ENCODE results near the gene MPHOSPH10. TPM values are rescaled to one million over a fixed set of nuclear protein-coding genes. Genes with fewer than 3 reads are reported as not detected.
A peak's percentile ranks its signal among the peaks of the same experiment; 100 is the strongest.

MPHOSPH10 gene
- total RNA-seq, 2 experiments from 2014 or later, result 18.7 to 42.7 TPM

DNA sequence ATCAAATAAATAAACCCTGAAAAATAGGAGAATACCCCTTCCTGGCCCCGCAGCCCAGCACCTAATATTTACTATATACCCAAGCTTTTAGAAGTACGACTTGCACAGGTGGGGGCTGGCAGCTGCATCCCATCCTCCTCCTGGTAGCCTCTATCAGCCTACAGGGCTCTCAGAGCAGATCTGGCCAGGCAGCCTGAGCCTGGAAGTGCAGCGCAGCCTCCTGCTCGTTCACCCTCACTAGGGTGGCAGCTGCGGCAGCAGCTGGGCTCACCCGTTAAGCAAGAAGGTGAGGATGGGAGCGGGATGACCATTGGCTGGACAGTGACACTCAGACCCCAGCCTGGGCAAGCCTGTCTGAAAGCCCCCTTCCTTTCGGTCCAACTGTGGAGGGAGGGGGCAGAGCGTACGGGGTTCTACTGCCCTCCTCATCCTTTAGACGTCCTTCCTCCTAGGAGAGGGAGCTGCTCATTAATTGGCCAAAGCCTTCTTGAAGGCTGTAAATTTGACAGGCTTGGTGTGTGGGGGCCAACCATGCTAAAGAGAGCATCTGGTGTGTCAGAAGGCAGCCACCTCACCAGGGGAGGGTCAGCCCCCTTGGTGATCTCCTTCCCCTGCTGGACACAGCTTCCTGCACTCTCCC, 23.3 kb downstream of the MPHOSPH10 start:
- Histone ChIP-seq H4K20me1 (ENCODE audit: insufficient read depth, low read length) (no peaks in the 10 kb centered on the region), H3K4me2 (ENCODE audit: low read length) (no peak overlapping the region), H3K9me2 (ENCODE audit: insufficient read depth, low read length) (no peaks in the 10 kb centered on the region), H3K4me3 (ENCODE audit: low read depth, low read length, poor library complexity, severe bottlenecking) (no peak overlapping the region), H3K36me3 (ENCODE audit: insufficient read depth, low read length) (peaks cover 23% of the 10 kb centered on the region), H2AFZ (ENCODE audit: low read length) (no peak overlapping the region), H3K27ac (ENCODE audit: low read depth, low read length, poor library complexity, severe bottlenecking) (no peak overlapping the region), H3K4me1 (ENCODE audit: insufficient read depth, low read length, poor library complexity, severe bottlenecking) (no peaks in the 10 kb centered on the region), H3K79me2 (ENCODE audit: insufficient read depth, low read depth, low read length) (no peaks in the 10 kb centered on the region), H3K9me3 (ENCODE audit: low read length) (no peaks in the 10 kb centered on the region)
- ChIA-PET POLR2A (no interaction called here), CTCF (ENCODE audit: unreplicated experiment) (interaction anchor here (1.2 kb wide), 1 partner anchor 84 kb away, joined by 4 read pairs; no protein-coding TSS in a partner anchor)
- DNase-seq (ENCODE audit: low spot score), result no peak
- no TSS peak for BruUV-seq (replicated peaks)
- TF ChIP-seq, protein P1, sequence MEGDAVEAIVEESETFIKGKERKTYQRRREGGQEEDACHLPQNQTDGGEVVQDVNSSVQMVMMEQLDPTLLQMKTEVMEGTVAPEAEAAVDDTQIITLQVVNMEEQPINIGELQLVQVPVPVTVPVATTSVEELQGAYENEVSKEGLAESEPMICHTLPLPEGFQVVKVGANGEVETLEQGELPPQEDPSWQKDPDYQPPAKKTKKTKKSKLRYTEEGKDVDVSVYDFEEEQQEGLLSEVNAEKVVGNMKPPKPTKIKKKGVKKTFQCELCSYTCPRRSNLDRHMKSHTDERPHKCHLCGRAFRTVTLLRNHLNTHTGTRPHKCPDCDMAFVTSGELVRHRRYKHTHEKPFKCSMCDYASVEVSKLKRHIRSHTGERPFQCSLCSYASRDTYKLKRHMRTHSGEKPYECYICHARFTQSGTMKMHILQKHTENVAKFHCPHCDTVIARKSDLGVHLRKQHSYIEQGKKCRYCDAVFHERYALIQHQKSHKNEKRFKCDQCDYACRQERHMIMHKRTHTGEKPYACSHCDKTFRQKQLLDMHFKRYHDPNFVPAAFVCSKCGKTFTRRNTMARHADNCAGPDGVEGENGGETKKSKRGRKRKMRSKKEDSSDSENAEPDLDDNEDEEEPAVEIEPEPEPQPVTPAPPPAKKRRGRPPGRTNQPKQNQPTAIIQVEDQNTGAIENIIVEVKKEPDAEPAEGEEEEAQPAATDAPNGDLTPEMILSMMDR (conservative IDR thresholded peaks at IDR 0.05; ENCODE audit: low read length), result no peak
- TF ChIP-seq EZH2phosphoT487 (IDR thresholded peaks at IDR 0.05; ENCODE audit: borderline replicate concordance, low read depth, low read length), result no peak
- intact Hi-C loops (cut with micrococcal nuclease; ENCODE audit: unreplicated experiment), result loop anchor here (2.0 kb wide), 1 partner anchor 137 kb away; no protein-coding TSS in a partner anchor

- no peak overlapping the region for H3K4me3 ChIP-seq (ENCODE audit: low read depth, low read length, poor library complexity, severe bottlenecking)
- BruUV-seq (replicated peaks), result no TSS peak
- H3K4me1 ChIP-seq (ENCODE audit: insufficient read depth, low read length, poor library complexity, severe bottlenecking), result no peaks in the 10 kb centered on the region
- no peak overlapping the region for H3K4me2 ChIP-seq (ENCODE audit: low read length)
- no peak overlapping the region for H3K27ac ChIP-seq (ENCODE audit: low read depth, low read length, poor library complexity, severe bottlenecking)
- no peaks in the 10 kb centered on the region for H3K9me2 ChIP-seq (ENCODE audit: insufficient read depth, low read length)
- DNase-seq (ENCODE audit: low spot score), result no peak
- ChIA-PET POLR2A (interaction anchor here (1.2 kb wide), 1 partner anchor 87 kb away, joined by 3 read pairs; no protein-coding TSS in a partner anchor), CTCF (ENCODE audit: unreplicated experiment) (interaction anchor here (1.1 to 1.7 kb wide), 3 partner anchors 84 to 147 kb away, joined by 3 to 7 read pairs (median 4); no protein-coding TSS in a partner anchor)
- intact Hi-C loops (cut with micrococcal nuclease; ENCODE audit: unreplicated experiment), result loop anchor here (2.0 kb wide), 1 partner anchor 137 kb away; no protein-coding TSS in a partner anchor
- no peak overlapping the region for H2AFZ ChIP-seq (ENCODE audit: low read length)
- TF ChIP-seq, protein P1 (conservative IDR thresholded peaks at IDR 0.05; ENCODE audit: low read length), result no peak
- TF ChIP-seq EZH2phosphoT487 (IDR thresholded peaks at IDR 0.05; ENCODE audit: borderline replicate concordance, low read depth, low read length), result no peak
- no peaks in the 10 kb centered on the region for H3K79me2 ChIP-seq (ENCODE audit: insufficient read depth, low read depth, low read length)
- H4K20me1 ChIP-seq (ENCODE audit: insufficient read depth, low read length), result no peaks in the 10 kb centered on the region
- H3K36me3 ChIP-seq (ENCODE audit: insufficient read depth, low read length), result peaks cover 17% of the 10 kb centered on the region
- no peaks in the 10 kb centered on the region for H3K9me3 ChIP-seq (ENCODE audit: low read length)
Observed at GRCh38 chr2:71154279-71154678, 23.8 kb downstream of the MPHOSPH10 start.

DNA sequence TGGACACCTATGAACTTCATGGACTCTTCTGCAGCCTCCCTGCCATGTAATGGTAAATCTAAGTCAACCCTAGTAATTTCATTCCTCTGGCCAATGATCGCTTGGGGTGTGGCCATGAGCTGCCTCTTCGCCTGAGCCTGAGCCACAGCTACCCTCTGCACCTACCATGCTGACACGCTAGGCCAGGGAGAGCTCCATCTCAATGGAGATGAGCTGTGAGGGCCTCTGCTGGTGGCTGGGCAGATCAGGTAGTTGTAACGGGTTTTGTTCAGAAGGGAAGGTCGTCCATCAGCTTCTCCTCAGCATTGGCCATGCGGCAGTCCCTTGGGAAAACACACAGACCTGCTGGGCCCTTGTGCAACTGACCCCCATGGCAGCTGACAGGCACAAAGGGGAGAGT, 24.4 kb downstream of the MPHOSPH10 start:
- H3K4me3 ChIP-seq (ENCODE audit: low read depth, low read length, poor library complexity, severe bottlenecking), result no peak overlapping the region
- intact Hi-C loops (cut with micrococcal nuclease; ENCODE audit: unreplicated experiment), result loop anchor here (2.0 to 5.0 kb wide), 3 partner anchors 123 to 143 kb away; no protein-coding TSS in a partner anchor
- H3K4me2 ChIP-seq (ENCODE audit: low read length), result no peak overlapping the region
- ChIA-PET POLR2A (interaction anchor here (1.2 to 1.3 kb wide), 2 partner anchors 11 to 87 kb away, joined by 3 to 4 read pairs; no protein-coding TSS in a partner anchor), CTCF (ENCODE audit: unreplicated experiment) (interaction anchor here (1.1 to 1.7 kb wide), 3 partner anchors 85 to 147 kb away, joined by 3 to 7 read pairs (median 4); no protein-coding TSS in a partner anchor)
- H4K20me1 ChIP-seq (ENCODE audit: insufficient read depth, low read length), result no peaks in the 10 kb centered on the region
- no peaks in the 10 kb centered on the region for H3K9me3 ChIP-seq (ENCODE audit: low read length)
- no peaks in the 10 kb centered on the region for H3K79me2 ChIP-seq (ENCODE audit: insufficient read depth, low read depth, low read length)
- no TSS peak for BruUV-seq (replicated peaks)
- peak; percentile 66 for DNase-seq (ENCODE audit: low spot score)
- H3K4me1 ChIP-seq (ENCODE audit: insufficient read depth, low read length, poor library complexity, severe bottlenecking), result no peaks in the 10 kb centered on the region
- H2AFZ ChIP-seq (ENCODE audit: low read length), result no peak overlapping the region
- TF ChIP-seq, protein P1 (conservative IDR thresholded peaks at IDR 0.05; ENCODE audit: low read length), result peak; percentile 72
- no peak for TF ChIP-seq EZH2phosphoT487 (IDR thresholded peaks at IDR 0.05; ENCODE audit: borderline replicate concordance, low read depth, low read length)
- H3K36me3 ChIP-seq (ENCODE audit: insufficient read depth, low read length), result peaks cover 12% of the 10 kb centered on the region
- H3K27ac ChIP-seq (ENCODE audit: low read depth, low read length, poor library complexity, severe bottlenecking), result no peak overlapping the region
- no peaks in the 10 kb centered on the region for H3K9me2 ChIP-seq (ENCODE audit: insufficient read depth, low read length)
